Osteoblast (primary cell): ENCODE results near the gene TM6SF1. TPM values are rescaled to one million over a fixed set of nuclear protein-coding genes. Genes with fewer than 3 reads are reported as not detected.

Experiments used
- DNase-seq: peaks from one replicate; pipeline ENCODE4 v3.0.0; 2011; ENCODE audit warnings: low spot score, mixed read lengths; ENCODE audit not compliant: insufficient read length; ENCODE audit errors: missing footprints
- H2AFZ ChIP-seq: 2 replicates; pipeline ENCODE4 v1.6.0; 2011; ENCODE audit warnings: mild to moderate bottlenecking, low read length
- H3K27ac ChIP-seq: 2 replicates; pipeline ENCODE4 v1.5.1; 2011; ENCODE audit warnings: mild to moderate bottlenecking, low read depth, low read length, moderate library complexity
- H3K27me3 ChIP-seq: 2 replicates; pipeline ENCODE4 v1.6.0; 2012; ENCODE audit warnings: mild to moderate bottlenecking, control low read depth, inconsistent platforms, low read length, moderate library complexity; ENCODE audit not compliant: insufficient read depth
- H3K36me3 ChIP-seq: 2 replicates; pipeline ENCODE4 v1.5.1; 2011; ENCODE audit warnings: mild to moderate bottlenecking, low read length, control low read depth, moderate library complexity; ENCODE audit not compliant: insufficient read depth
- H3K4me1 ChIP-seq: 2 replicates; pipeline ENCODE4 v1.5.1; 2011; ENCODE audit warnings: mild to moderate bottlenecking, low read length, control low read depth, moderate library complexity; ENCODE audit not compliant: insufficient read depth
- H3K4me2 ChIP-seq: 2 replicates; pipeline ENCODE4 v1.6.0; 2011; ENCODE audit warnings: mild to moderate bottlenecking, low read length; ENCODE audit not compliant: insufficient read depth
- H3K4me3 ChIP-seq: fragments of 200-600 bp; sonication (generic); 3 replicates; pipeline ENCODE4 v1.5.1; 2012; ENCODE audit warnings: mild to moderate bottlenecking, low read length, inconsistent platforms; ENCODE audit not compliant: insufficient read depth
- H3K79me2 ChIP-seq: 2 replicates; pipeline ENCODE4 v1.6.0; 2012; ENCODE audit warnings: mild to moderate bottlenecking, low read length, control low read depth, inconsistent platforms; ENCODE audit not compliant: insufficient read depth
- H3K9me3 ChIP-seq: 2 replicates; pipeline ENCODE4 v1.5.1; 2011; ENCODE audit warnings: low read depth, low read length, control low read depth
- H4K20me1 ChIP-seq: 2 replicates; pipeline ENCODE4 v1.6.0; 2012; ENCODE audit warnings: mild to moderate bottlenecking, low read length, control low read depth; ENCODE audit not compliant: insufficient read depth
- total RNA-seq: library from RNA; depleted of rRNA; stranded (reverse); fragments of >200 nt; gene quantifications from 2 replicates; pipeline ENCODE4 v1.2.3, GENCODE V29; 2012
- TF ChIP-seq, protein P1 (sequence below): IDR thresholded peaks from 2 replicates; pipeline ENCODE4 v1.5.1; 2011; ENCODE audit warnings: mild to moderate bottlenecking, low read depth, low read length, moderate library complexity; ENCODE audit errors: extremely low read depth

Gene TM6SF1
- total RNA-seq, 1 donor = 0.36 TPM

DNA sequence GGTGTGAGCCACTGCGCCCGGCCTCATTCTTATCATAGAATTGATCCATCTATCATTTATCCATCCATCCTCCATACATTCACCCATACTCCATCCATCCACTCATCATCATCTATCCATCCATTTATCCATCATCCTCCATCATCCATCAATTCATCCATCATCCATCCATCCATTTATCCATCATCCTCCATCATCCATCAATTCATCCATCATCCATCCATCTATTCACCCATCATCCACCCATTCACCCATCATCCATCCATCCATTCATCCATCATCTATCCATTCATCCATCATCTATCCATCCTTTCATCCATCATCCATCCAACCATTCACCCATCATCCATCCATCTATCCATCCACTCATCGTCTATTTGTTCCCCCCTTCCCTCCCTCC, 3.7 kb downstream of the TM6SF1 start:
- Histone ChIP-seq H3K79me2 (no peaks in the 10 kb centered on the region), H4K20me1 (no peaks in the 10 kb centered on the region), H2AFZ (no peak overlapping the region), H3K27me3 (peaks cover 23% of the 10 kb centered on the region), H3K4me1 (peaks cover 5% of the 10 kb centered on the region), H3K4me2 (no peak overlapping the region), H3K4me3 (no peak overlapping the region), H3K9me3 (no peaks in the 10 kb centered on the region), H3K27ac (no peak overlapping the region), H3K36me3 (no peaks in the 10 kb centered on the region)
- DNase-seq = no peak
- TF ChIP-seq, protein P1, sequence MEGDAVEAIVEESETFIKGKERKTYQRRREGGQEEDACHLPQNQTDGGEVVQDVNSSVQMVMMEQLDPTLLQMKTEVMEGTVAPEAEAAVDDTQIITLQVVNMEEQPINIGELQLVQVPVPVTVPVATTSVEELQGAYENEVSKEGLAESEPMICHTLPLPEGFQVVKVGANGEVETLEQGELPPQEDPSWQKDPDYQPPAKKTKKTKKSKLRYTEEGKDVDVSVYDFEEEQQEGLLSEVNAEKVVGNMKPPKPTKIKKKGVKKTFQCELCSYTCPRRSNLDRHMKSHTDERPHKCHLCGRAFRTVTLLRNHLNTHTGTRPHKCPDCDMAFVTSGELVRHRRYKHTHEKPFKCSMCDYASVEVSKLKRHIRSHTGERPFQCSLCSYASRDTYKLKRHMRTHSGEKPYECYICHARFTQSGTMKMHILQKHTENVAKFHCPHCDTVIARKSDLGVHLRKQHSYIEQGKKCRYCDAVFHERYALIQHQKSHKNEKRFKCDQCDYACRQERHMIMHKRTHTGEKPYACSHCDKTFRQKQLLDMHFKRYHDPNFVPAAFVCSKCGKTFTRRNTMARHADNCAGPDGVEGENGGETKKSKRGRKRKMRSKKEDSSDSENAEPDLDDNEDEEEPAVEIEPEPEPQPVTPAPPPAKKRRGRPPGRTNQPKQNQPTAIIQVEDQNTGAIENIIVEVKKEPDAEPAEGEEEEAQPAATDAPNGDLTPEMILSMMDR = no peak

GRCh38 chr15:83112233-83112955, 4.9 kb downstream of the TM6SF1 start:
- Histone ChIP-seq H3K4me2 (peak overlapping the region; percentile 7), H3K9me3 (no peaks in the 10 kb centered on the region), H3K36me3 (no peaks in the 10 kb centered on the region), H3K27me3 (peaks cover 17% of the 10 kb centered on the region), H3K79me2 (no peaks in the 10 kb centered on the region), H2AFZ (peak overlapping the region; percentile 39), H3K27ac (no peak overlapping the region), H3K4me3 (no peak overlapping the region), H3K4me1 (peaks cover 5% of the 10 kb centered on the region), H4K20me1 (no peaks in the 10 kb centered on the region)
- TF ChIP-seq, protein P1 = no peak
- DNase-seq = peak; percentile 89

- H3K4me1 ChIP-seq = peaks cover 5% of the 10 kb centered on the region
- DNase-seq = no peak
- no peaks in the 10 kb centered on the region for H3K9me3 ChIP-seq
- no peak overlapping the region for H3K27ac ChIP-seq
- peak overlapping the region; percentile 39 for H2AFZ ChIP-seq
- TF ChIP-seq, protein P1 = no peak
- H4K20me1 ChIP-seq = no peaks in the 10 kb centered on the region
- H3K79me2 ChIP-seq = no peaks in the 10 kb centered on the region
- no peaks in the 10 kb centered on the region for H3K36me3 ChIP-seq
- no peak overlapping the region for H3K4me3 ChIP-seq
- H3K4me2 ChIP-seq = peak overlapping the region; percentile 7
- H3K27me3 ChIP-seq = peaks cover 12% of the 10 kb centered on the region
Measured at GRCh38 chr15:83112956-83113299, 5.5 kb downstream of the TM6SF1 start.

GRCh38 chr15:83113881-83114674, 6.6 kb downstream of the TM6SF1 start:
- H3K9me3 ChIP-seq = no peaks in the 10 kb centered on the region
- H3K4me3 ChIP-seq = no peak overlapping the region
- no peak overlapping the region for H3K27ac ChIP-seq
- no peaks in the 10 kb centered on the region for H4K20me1 ChIP-seq
- H3K4me1 ChIP-seq = peaks cover 5% of the 10 kb centered on the region
- H3K4me2 ChIP-seq = no peak overlapping the region
- H2AFZ ChIP-seq = no peak overlapping the region
- no peaks in the 10 kb centered on the region for H3K79me2 ChIP-seq
- peaks cover under 1% of the 10 kb centered on the region for H3K27me3 ChIP-seq
- TF ChIP-seq, protein P1 = no peak
- no peaks in the 10 kb centered on the region for H3K36me3 ChIP-seq
- peak; percentile 55 for DNase-seq
